ENCODE results near the gene THADA. TPM values are rescaled to one million over a fixed set of nuclear protein-coding genes. Genes with fewer than 3 reads are reported as not detected.

THADA gene
- total RNA-seq, 1 experiment from 2014 or later: 27.5 TPM

DNA sequence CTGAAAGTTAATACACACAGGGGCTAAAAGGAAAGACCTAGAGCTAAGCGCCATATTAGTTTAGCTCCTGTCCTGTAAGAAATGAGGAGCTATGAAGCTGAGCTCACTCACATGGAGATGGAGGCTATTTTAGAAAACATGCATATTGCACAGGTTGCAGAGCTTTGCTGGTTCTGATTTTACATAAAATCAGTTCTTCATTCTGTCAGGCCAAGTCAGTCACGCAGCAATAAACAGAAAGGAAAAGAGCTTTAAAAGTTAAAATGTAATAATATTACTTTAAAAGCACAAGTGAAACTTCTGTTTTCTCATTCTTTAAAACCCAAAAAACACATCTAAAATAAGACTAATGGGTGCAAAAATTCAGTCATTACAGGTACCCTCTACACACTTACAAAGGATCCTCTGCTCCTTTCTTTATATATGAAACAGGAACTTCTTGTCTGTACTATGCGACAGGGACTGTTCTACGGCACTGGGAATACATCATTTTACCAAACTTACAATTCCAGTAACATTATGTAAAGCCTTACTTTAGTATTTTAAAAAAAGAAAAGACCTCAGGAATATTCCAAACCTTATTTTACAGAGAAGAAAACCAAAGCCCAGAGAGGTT, 113.8 kb downstream of the THADA start:
- Mint-ChIP-seq H3K4me3 (no peak overlapping the region), H3K27ac (no peak overlapping the region), H3K4me1 (0 out of 2 replicates have a peak, but pooled peaks cover 3% of the 10 kb centered on the region), H3K27me3 (ENCODE audit: low read depth) (no peaks in the 10 kb centered on the region), H3K9me3 (no peaks in the 10 kb centered on the region), H3K36me3 (no peaks in the 10 kb centered on the region)
- DNase-seq (ENCODE audit: low spot score) (no peak), ATAC-seq (no peak)
- TF ChIP-seq, protein P1, sequence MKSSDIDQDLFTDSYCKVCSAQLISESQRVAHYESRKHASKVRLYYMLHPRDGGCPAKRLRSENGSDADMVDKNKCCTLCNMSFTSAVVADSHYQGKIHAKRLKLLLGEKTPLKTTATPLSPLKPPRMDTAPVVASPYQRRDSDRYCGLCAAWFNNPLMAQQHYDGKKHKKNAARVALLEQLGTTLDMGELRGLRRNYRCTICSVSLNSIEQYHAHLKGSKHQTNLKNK (CRISPR knock-in tag; IDR thresholded peaks at IDR 0.05): no peak
- TF ChIP-seq CREM (CRISPR knock-in tag; IDR thresholded peaks at IDR 0.05): no peak
- no peak for TF ChIP-seq PRRX2 (CRISPR knock-in tag; IDR thresholded peaks at IDR 0.05)
- TF ChIP-seq EMX1 (CRISPR knock-in tag; IDR thresholded peaks at IDR 0.05): no peak
- TF ChIP-seq, protein P2, sequence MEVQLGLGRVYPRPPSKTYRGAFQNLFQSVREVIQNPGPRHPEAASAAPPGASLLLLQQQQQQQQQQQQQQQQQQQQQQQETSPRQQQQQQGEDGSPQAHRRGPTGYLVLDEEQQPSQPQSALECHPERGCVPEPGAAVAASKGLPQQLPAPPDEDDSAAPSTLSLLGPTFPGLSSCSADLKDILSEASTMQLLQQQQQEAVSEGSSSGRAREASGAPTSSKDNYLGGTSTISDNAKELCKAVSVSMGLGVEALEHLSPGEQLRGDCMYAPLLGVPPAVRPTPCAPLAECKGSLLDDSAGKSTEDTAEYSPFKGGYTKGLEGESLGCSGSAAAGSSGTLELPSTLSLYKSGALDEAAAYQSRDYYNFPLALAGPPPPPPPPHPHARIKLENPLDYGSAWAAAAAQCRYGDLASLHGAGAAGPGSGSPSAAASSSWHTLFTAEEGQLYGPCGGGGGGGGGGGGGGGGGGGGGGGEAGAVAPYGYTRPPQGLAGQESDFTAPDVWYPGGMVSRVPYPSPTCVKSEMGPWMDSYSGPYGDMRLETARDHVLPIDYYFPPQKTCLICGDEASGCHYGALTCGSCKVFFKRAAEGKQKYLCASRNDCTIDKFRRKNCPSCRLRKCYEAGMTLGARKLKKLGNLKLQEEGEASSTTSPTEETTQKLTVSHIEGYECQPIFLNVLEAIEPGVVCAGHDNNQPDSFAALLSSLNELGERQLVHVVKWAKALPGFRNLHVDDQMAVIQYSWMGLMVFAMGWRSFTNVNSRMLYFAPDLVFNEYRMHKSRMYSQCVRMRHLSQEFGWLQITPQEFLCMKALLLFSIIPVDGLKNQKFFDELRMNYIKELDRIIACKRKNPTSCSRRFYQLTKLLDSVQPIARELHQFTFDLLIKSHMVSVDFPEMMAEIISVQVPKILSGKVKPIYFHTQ (CRISPR knock-in tag; IDR thresholded peaks at IDR 0.05): no peak
- TF ChIP-seq TCF7 (CRISPR knock-in tag; IDR thresholded peaks at IDR 0.05; ENCODE audit: low read depth): no peak
- TF ChIP-seq, protein P3, sequence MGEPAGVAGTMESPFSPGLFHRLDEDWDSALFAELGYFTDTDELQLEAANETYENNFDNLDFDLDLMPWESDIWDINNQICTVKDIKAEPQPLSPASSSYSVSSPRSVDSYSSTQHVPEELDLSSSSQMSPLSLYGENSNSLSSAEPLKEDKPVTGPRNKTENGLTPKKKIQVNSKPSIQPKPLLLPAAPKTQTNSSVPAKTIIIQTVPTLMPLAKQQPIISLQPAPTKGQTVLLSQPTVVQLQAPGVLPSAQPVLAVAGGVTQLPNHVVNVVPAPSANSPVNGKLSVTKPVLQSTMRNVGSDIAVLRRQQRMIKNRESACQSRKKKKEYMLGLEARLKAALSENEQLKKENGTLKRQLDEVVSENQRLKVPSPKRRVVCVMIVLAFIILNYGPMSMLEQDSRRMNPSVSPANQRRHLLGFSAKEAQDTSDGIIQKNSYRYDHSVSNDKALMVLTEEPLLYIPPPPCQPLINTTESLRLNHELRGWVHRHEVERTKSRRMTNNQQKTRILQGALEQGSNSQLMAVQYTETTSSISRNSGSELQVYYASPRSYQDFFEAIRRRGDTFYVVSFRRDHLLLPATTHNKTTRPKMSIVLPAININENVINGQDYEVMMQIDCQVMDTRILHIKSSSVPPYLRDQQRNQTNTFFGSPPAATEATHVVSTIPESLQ (CRISPR knock-in tag; IDR thresholded peaks at IDR 0.05): no peak
- no peak for TF ChIP-seq ZBTB21 (CRISPR knock-in tag; IDR thresholded peaks at IDR 0.05; ENCODE audit: borderline replicate concordance)
- TF ChIP-seq, protein P4, sequence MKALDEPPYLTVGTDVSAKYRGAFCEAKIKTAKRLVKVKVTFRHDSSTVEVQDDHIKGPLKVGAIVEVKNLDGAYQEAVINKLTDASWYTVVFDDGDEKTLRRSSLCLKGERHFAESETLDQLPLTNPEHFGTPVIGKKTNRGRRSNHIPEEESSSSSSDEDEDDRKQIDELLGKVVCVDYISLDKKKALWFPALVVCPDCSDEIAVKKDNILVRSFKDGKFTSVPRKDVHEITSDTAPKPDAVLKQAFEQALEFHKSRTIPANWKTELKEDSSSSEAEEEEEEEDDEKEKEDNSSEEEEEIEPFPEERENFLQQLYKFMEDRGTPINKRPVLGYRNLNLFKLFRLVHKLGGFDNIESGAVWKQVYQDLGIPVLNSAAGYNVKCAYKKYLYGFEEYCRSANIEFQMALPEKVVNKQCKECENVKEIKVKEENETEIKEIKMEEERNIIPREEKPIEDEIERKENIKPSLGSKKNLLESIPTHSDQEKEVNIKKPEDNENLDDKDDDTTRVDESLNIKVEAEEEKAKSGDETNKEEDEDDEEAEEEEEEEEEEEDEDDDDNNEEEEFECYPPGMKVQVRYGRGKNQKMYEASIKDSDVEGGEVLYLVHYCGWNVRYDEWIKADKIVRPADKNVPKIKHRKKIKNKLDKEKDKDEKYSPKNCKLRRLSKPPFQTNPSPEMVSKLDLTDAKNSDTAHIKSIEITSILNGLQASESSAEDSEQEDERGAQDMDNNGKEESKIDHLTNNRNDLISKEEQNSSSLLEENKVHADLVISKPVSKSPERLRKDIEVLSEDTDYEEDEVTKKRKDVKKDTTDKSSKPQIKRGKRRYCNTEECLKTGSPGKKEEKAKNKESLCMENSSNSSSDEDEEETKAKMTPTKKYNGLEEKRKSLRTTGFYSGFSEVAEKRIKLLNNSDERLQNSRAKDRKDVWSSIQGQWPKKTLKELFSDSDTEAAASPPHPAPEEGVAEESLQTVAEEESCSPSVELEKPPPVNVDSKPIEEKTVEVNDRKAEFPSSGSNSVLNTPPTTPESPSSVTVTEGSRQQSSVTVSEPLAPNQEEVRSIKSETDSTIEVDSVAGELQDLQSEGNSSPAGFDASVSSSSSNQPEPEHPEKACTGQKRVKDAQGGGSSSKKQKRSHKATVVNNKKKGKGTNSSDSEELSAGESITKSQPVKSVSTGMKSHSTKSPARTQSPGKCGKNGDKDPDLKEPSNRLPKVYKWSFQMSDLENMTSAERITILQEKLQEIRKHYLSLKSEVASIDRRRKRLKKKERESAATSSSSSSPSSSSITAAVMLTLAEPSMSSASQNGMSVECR (CRISPR knock-in tag; IDR thresholded peaks at IDR 0.05; ENCODE audit: borderline replicate concordance): no peak
- TF ChIP-seq CBFB (CRISPR knock-in tag; IDR thresholded peaks at IDR 0.05; ENCODE audit: low read depth): no peak
- TF ChIP-seq CREB1 (CRISPR knock-in tag; IDR thresholded peaks at IDR 0.05): no peak
- TF ChIP-seq, protein P5, sequence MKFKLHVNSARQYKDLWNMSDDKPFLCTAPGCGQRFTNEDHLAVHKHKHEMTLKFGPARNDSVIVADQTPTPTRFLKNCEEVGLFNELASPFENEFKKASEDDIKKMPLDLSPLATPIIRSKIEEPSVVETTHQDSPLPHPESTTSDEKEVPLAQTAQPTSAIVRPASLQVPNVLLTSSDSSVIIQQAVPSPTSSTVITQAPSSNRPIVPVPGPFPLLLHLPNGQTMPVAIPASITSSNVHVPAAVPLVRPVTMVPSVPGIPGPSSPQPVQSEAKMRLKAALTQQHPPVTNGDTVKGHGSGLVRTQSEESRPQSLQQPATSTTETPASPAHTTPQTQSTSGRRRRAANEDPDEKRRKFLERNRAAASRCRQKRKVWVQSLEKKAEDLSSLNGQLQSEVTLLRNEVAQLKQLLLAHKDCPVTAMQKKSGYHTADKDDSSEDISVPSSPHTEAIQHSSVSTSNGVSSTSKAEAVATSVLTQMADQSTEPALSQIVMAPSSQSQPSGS (CRISPR knock-in tag; IDR thresholded peaks at IDR 0.05; ENCODE audit: borderline replicate concordance, low read depth): no peak
- TF ChIP-seq, protein P6, sequence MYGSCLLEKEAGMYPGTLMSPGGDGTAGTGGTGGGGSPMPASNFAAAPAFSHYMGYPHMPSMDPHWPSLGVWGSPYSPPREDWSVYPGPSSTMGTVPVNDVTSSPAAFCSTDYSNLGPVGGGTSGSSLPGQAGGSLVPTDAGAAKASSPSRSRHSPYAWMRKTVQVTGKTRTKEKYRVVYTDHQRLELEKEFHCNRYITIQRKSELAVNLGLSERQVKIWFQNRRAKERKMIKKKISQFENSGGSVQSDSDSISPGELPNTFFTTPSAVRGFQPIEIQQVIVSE (CRISPR knock-in tag; IDR thresholded peaks at IDR 0.05; ENCODE audit: borderline replicate concordance): no peak
- TF ChIP-seq KAT7 (CRISPR knock-in tag; IDR thresholded peaks at IDR 0.05; ENCODE audit: borderline replicate concordance): no peak
- no peak for TF ChIP-seq ETV6 (CRISPR knock-in tag; IDR thresholded peaks at IDR 0.05)
- ChIA-PET CTCF (interaction anchor here (0.7 kb wide), 1 partner anchor 95 kb away, joined by 3 read pairs; no protein-coding TSS in a partner anchor), POLR2A (interaction anchor here (0.6 kb wide), 1 partner anchor 193 kb away, joined by 3 read pairs; no protein-coding TSS in a partner anchor)
